OCI-LY3 (cell line): ENCODE measurements around the gene PLIN5.

Experiments used
- EZH2phosphoT487 ChIP-seq: fragments of 200-600 bp; shearing (Covaris generic); IDR thresholded peaks from 2 replicates; pipeline ENCODE4 v1.6.1; 2018; ENCODE audit warnings: antibody characterized with exemption, mixed run types, low read depth
- TF ChIP-seq, protein P1 (sequence below): fragments of 200-600, 300-600 bp; sonication (generic); IDR thresholded peaks from 2 replicates; pipeline ENCODE4 v1.5.1; 2014; ENCODE audit warnings: antibody characterized with exemption, low read length, low read depth

- TF ChIP-seq, protein P1, sequence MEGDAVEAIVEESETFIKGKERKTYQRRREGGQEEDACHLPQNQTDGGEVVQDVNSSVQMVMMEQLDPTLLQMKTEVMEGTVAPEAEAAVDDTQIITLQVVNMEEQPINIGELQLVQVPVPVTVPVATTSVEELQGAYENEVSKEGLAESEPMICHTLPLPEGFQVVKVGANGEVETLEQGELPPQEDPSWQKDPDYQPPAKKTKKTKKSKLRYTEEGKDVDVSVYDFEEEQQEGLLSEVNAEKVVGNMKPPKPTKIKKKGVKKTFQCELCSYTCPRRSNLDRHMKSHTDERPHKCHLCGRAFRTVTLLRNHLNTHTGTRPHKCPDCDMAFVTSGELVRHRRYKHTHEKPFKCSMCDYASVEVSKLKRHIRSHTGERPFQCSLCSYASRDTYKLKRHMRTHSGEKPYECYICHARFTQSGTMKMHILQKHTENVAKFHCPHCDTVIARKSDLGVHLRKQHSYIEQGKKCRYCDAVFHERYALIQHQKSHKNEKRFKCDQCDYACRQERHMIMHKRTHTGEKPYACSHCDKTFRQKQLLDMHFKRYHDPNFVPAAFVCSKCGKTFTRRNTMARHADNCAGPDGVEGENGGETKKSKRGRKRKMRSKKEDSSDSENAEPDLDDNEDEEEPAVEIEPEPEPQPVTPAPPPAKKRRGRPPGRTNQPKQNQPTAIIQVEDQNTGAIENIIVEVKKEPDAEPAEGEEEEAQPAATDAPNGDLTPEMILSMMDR, result no peak
- no peak for TF ChIP-seq EZH2phosphoT487
Observed at GRCh38 chr19:4575267-4576015, 40.4 kb upstream of the PLIN5 start.
